Measurements from ENCODE around the gene MVK.

- TF ChIP-seq CTCF (IDR thresholded peaks at IDR 0.05) (no peak), POLR2A (IDR thresholded peaks at IDR 0.05; ENCODE audit: low read depth) (no peak), EP300 (IDR thresholded peaks at IDR 0.05) (no peak), POLR2AphosphoS5 (IDR thresholded peaks at IDR 0.05) (no peak)
Observed at GRCh38 chr12:109563291-109564284, 10.0 kb upstream of the MVK start.

All from esophagus muscularis mucosa (tissue), 4 donors.